OCI-LY7 (cell line): ENCODE measurements around the gene MAST2. TPM values are rescaled to one million over a fixed set of nuclear protein-coding genes. Genes with fewer than 3 reads are reported as not detected.

ENCODE experiments used
- BruUV-seq: library from RNA; stranded (reverse); fragments of 400-500 nt; replicated peaks from 2 replicates; lab custom pipeline; 2021; lab: Mats Ljungman, UMichigan
- CTCF ChIA-PET: fragments of 300-600 bp; sonication (Branson Sonifier 250); formaldehyde crosslinking; loops from one replicate; lab custom pipeline; 2022; ENCODE audit warnings: antibody characterized with exemption; ENCODE audit not compliant: unreplicated experiment; lab: Charles Lee
- POLR2A ChIA-PET: fragments of 300-600 bp; sonication (Branson Sonifier 250); formaldehyde crosslinking; loops from one replicate; lab custom pipeline; 2022; ENCODE audit warnings: antibody characterized with exemption; lab: Charles Lee
- DNase-seq: peaks from one replicate; pipeline ENCODE4 v3.0.0-alpha.2; 2015; ENCODE audit warnings: low spot score
- H2AFZ ChIP-seq: fragments of 200-600 bp; sonication (generic), shearing (Covaris generic); 2 replicates; pipeline ENCODE4 v1.6.1; 2014; ENCODE audit warnings: mild to moderate bottlenecking, antibody characterized with exemption, low read length, moderate library complexity
- H3K27ac ChIP-seq: fragments of 200-600 bp; sonication (generic); 2 replicates; pipeline ENCODE4 v1.5.1; 2014; ENCODE audit warnings: mixed run types, low read depth, mild to moderate bottlenecking, moderate library complexity, low read length, inconsistent platforms; ENCODE audit not compliant: poor library complexity, severe bottlenecking
- H3K36me3 ChIP-seq: fragments of 200-600 bp; sonication (generic); 2 replicates; pipeline ENCODE4 v1.6.1; 2014; ENCODE audit warnings: mild to moderate bottlenecking, antibody characterized with exemption, low read length, moderate library complexity, mixed read lengths; ENCODE audit not compliant: insufficient read depth
- H3K4me1 ChIP-seq: fragments of 200-600 bp; sonication (generic); 2 replicates; pipeline ENCODE4 v1.5.1; 2014; ENCODE audit warnings: mild to moderate bottlenecking, low read length; ENCODE audit not compliant: insufficient read depth, poor library complexity, severe bottlenecking
- H3K4me2 ChIP-seq: fragments of 200-600 bp; sonication (generic); 2 replicates; pipeline ENCODE4 v1.6.1; 2014; ENCODE audit warnings: mild to moderate bottlenecking, low read length
- H3K4me3 ChIP-seq: fragments of 200-600 bp; sonication (generic); 2 replicates; pipeline ENCODE4 v1.5.1; 2014; ENCODE audit warnings: mild to moderate bottlenecking, low read depth, low read length; ENCODE audit not compliant: poor library complexity, severe bottlenecking
- H3K79me2 ChIP-seq: fragments of 200-600 bp; sonication (generic); 2 replicates; pipeline ENCODE4 v1.6.1; 2016; ENCODE audit warnings: low read depth, mild to moderate bottlenecking, low read length, moderate library complexity, mixed read lengths; ENCODE audit not compliant: insufficient read depth
- H3K9me2 ChIP-seq: fragments of 200-600 bp; sonication (generic); 2 replicates; pipeline ENCODE4 v1.6.1; 2016; ENCODE audit warnings: mild to moderate bottlenecking, low read length, mixed read lengths; ENCODE audit not compliant: insufficient read depth
- H3K9me3 ChIP-seq: fragments of 200-600 bp; sonication (generic); 2 replicates; pipeline ENCODE4 v1.6.1; 2014; ENCODE audit warnings: mild to moderate bottlenecking, mixed run types, low read length, mixed read lengths
- H4K20me1 ChIP-seq: fragments of 200-600 bp; sonication (generic); 2 replicates; pipeline ENCODE4 v1.6.1; 2014; ENCODE audit warnings: mild to moderate bottlenecking, antibody characterized with exemption, low read length, moderate library complexity, mixed read lengths; ENCODE audit not compliant: insufficient read depth
- EZH2phosphoT487 ChIP-seq: fragments of 200-600 bp; sonication (generic); IDR thresholded peaks from 2 replicates; pipeline ENCODE4 v1.6.1; 2018; ENCODE audit warnings: low read depth, borderline replicate concordance, mild to moderate bottlenecking, mixed run types, antibody characterized with exemption, low read length, moderate library complexity, mixed read lengths
- intact Hi-C: fragments of 100-400 bp; cut with micrococcal nuclease; formaldehyde crosslinking; loops from one replicate; pipeline ENCODE4 v1.10.0; 2022; ENCODE audit not compliant: unreplicated experiment
- total RNA-seq, 2 experiments: library from RNA; depleted of rRNA in 1 of 2; stranded (reverse); fragments of >200 nt in 1 of 2; shearing (Covaris generic) in 1 of 2; gene quantifications; 2 replicates each; pipeline ENCODE4 v1.2.3, GENCODE V29; 2014 to 2022
- TF ChIP-seq, protein P1 (sequence below): fragments of 200-600 bp; sonication (generic); conservative IDR thresholded peaks from 2 replicates; pipeline ENCODE4 v1.5.1; 2014; ENCODE audit warnings: mild to moderate bottlenecking, antibody characterized with exemption, low read length, moderate library complexity, mixed read lengths

The MAST2 gene
- total RNA-seq, 2 experiments from 2014 or later = 32.1 to 67.2 TPM

GRCh38 chr1:46081206-46081605 lies 277.8 kb downstream of the MAST2 start:
- Histone ChIP-seq H4K20me1 (0 out of 2 replicates have a peak, but pooled peaks cover 6% of the 10 kb centered on the region), H3K4me3 (no peak overlapping the region), H3K79me2 (peaks cover 3% of the 10 kb centered on the region), H3K4me2 (no peak overlapping the region), H3K27ac (no peak overlapping the region), H3K36me3 (peaks cover 5% of the 10 kb centered on the region), H3K9me2 (no peaks in the 10 kb centered on the region), H3K9me3 (peaks cover 4% of the 10 kb centered on the region; the same call in 1 of the 2 replicates), H3K4me1 (peaks cover 8% of the 10 kb centered on the region), H2AFZ (no peak overlapping the region)
- CTCF ChIA-PET = no interaction called here
- intact Hi-C loops = no loop called here
- BruUV-seq = no TSS peak
- no peak for DNase-seq
- TF ChIP-seq EZH2phosphoT487 = no peak
- POLR2A ChIA-PET = interaction anchor here (0.6 to 0.9 kb wide), 3 partner anchors 12 to 202 kb away, joined by 3 to 5 read pairs (median 3); no protein-coding TSS in a partner anchor

DNA sequence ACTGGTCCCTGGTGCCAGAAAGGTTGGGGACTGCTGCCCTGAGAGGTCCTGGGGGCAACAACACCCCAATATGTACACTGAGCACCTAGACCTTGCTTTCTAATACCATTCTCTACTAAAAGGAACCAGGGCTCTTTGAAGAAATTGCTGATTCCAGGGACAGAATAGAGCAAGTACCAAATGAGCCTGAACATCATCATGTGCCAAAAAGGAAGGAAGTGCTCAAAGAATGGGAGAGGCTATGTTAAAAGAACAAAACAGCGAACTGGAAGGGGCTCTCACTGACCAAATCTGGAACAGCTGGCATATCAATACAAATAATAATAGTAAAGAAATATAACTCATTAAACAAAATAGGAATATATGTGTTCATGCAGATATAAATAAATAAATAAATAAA lies 278.2 kb downstream of the MAST2 start:
- Histone ChIP-seq H4K20me1 (0 out of 2 replicates have a peak, but pooled peaks cover 6% of the 10 kb centered on the region), H2AFZ (no peak overlapping the region), H3K79me2 (peaks cover 3% of the 10 kb centered on the region), H3K36me3 (peaks cover 5% of the 10 kb centered on the region), H3K9me3 (peaks cover 4% of the 10 kb centered on the region; the same call in 1 of the 2 replicates), H3K4me2 (no peak overlapping the region), H3K9me2 (no peaks in the 10 kb centered on the region), H3K4me3 (no peak overlapping the region), H3K4me1 (peaks cover 8% of the 10 kb centered on the region), H3K27ac (no peak overlapping the region)
- CTCF ChIA-PET = no interaction called here
- BruUV-seq = no TSS peak
- intact Hi-C loops = no loop called here
- no peak for DNase-seq
- no peak for TF ChIP-seq EZH2phosphoT487
- TF ChIP-seq, protein P1, sequence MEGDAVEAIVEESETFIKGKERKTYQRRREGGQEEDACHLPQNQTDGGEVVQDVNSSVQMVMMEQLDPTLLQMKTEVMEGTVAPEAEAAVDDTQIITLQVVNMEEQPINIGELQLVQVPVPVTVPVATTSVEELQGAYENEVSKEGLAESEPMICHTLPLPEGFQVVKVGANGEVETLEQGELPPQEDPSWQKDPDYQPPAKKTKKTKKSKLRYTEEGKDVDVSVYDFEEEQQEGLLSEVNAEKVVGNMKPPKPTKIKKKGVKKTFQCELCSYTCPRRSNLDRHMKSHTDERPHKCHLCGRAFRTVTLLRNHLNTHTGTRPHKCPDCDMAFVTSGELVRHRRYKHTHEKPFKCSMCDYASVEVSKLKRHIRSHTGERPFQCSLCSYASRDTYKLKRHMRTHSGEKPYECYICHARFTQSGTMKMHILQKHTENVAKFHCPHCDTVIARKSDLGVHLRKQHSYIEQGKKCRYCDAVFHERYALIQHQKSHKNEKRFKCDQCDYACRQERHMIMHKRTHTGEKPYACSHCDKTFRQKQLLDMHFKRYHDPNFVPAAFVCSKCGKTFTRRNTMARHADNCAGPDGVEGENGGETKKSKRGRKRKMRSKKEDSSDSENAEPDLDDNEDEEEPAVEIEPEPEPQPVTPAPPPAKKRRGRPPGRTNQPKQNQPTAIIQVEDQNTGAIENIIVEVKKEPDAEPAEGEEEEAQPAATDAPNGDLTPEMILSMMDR = no peak
- POLR2A ChIA-PET = interaction anchor here (0.8 kb wide), 1 partner anchor 14 kb away, joined by 3 read pairs; no protein-coding TSS in a partner anchor

DNA sequence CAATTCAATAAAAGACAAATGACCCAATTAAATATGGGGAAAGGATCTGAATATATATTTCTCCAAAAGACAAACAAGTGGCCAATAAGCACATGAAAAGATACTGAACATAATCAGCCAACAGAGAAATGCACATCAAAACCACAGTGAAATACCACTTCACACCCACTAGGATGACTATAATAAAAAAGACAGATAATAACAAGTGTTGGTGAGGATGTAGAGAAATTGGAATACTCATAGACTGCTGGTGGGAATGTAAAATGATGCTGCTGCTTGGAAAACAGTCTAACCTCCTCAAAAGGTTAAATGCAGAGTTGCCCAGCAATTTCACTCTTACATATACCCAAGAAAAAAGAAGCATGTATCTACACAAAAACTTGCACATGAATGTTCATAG lies 280.2 kb downstream of the MAST2 start:
- no peaks in the 10 kb centered on the region for H3K9me2 ChIP-seq
- H3K79me2 ChIP-seq = peaks cover 12% of the 10 kb centered on the region
- POLR2A ChIA-PET = no interaction called here
- H3K27ac ChIP-seq = no peak overlapping the region
- CTCF ChIA-PET = no interaction called here
- H2AFZ ChIP-seq = no peak overlapping the region
- no TSS peak for BruUV-seq
- peaks cover 5% of the 10 kb centered on the region; the same call in 1 of the 2 replicates for H3K36me3 ChIP-seq
- peaks cover 4% of the 10 kb centered on the region; the same call in 1 of the 2 replicates for H3K9me3 ChIP-seq
- H3K4me3 ChIP-seq = no peak overlapping the region
- 0 out of 2 replicates have a peak, but pooled peaks cover 6% of the 10 kb centered on the region for H4K20me1 ChIP-seq
- no peak overlapping the region for H3K4me2 ChIP-seq
- no peak for DNase-seq
- no peak for TF ChIP-seq EZH2phosphoT487
- intact Hi-C loops = no loop called here
- H3K4me1 ChIP-seq = peaks cover 8% of the 10 kb centered on the region
